SJCRH30 (cell line): Measurements from ENCODE around the gene ELOVL6. TPM values are rescaled to one million over a fixed set of nuclear protein-coding genes. Genes with fewer than 3 reads are reported as not detected.

Source experiments
- DNase-seq, 2 experiments: peaks; one replicate each; pipeline ENCODE4 v3.0.0-alpha.2; 2015 to 2020
- H3K27ac ChIP-seq: fragments of 250-450 bp; sonication (Bioruptor Pico); 2 replicates; pipeline ENCODE4 v1.5.1; 2020; ENCODE audit warnings: mild to moderate bottlenecking, moderate library complexity
- H3K27me3 ChIP-seq: fragments of 250-450 bp; sonication (Bioruptor Pico); 2 replicates; pipeline ENCODE4 v1.5.1; 2020; ENCODE audit warnings: mild to moderate bottlenecking, moderate library complexity
- H3K36me3 ChIP-seq: fragments of 250-450 bp; sonication (Bioruptor Pico); 2 replicates; pipeline ENCODE4 v1.5.1; 2020; ENCODE audit warnings: mild to moderate bottlenecking, moderate library complexity
- H3K4me1 ChIP-seq: fragments of 250-450 bp; sonication (Bioruptor Pico); 2 replicates; pipeline ENCODE4 v1.5.1; 2020; ENCODE audit warnings: mild to moderate bottlenecking, moderate library complexity
- H3K4me3 ChIP-seq: fragments of 250-450 bp; sonication (Bioruptor Pico); 2 replicates; pipeline ENCODE4 v1.5.1; 2020; ENCODE audit warnings: mild to moderate bottlenecking, moderate library complexity
- H3K9me3 ChIP-seq: fragments of 250-450 bp; sonication (Bioruptor Pico); replicated peaks from 2 replicates; pipeline ENCODE4 v1.5.1; 2020; ENCODE audit warnings: mild to moderate bottlenecking, moderate library complexity
- total RNA-seq: library from RNA; depleted of rRNA; stranded (reverse); fragments of >200 nt; shearing (Covaris generic); gene quantifications from 2 replicates; pipeline ENCODE4 v1.2.3, GENCODE V29; 2014

Gene ELOVL6
- total RNA-seq, 1 experiment from 2014 or later, result 30.3 TPM

- Histone ChIP-seq H3K27ac (no peak overlapping the region), H3K4me1 (no peaks in the 10 kb centered on the region), H3K27me3 (no peaks in the 10 kb centered on the region), H3K36me3 (peaks cover 7% of the 10 kb centered on the region; the same call in 1 of the 2 replicates), H3K9me3 (no peaks in the 10 kb centered on the region), H3K4me3 (no peak overlapping the region)
- DNase-seq, result no peak
Measured at GRCh38 chr4:110184791-110185155, 13.6 kb downstream of the ELOVL6 start.

GRCh38 chr4:110184140-110184790, 14.2 kb downstream of the ELOVL6 start:
- no peak overlapping the region for H3K27ac ChIP-seq
- no peak overlapping the region for H3K4me3 ChIP-seq
- H3K4me1 ChIP-seq, result no peaks in the 10 kb centered on the region
- H3K27me3 ChIP-seq, result no peaks in the 10 kb centered on the region
- H3K36me3 ChIP-seq, result peaks cover 7% of the 10 kb centered on the region; the same call in 1 of the 2 replicates
- no peaks in the 10 kb centered on the region for H3K9me3 ChIP-seq
- DNase-seq, result no peak

GRCh38 chr4:110183643-110184042, 14.8 kb downstream of the ELOVL6 start:
- Histone ChIP-seq H3K9me3 (no peaks in the 10 kb centered on the region), H3K4me3 (no peak overlapping the region), H3K36me3 (peaks cover 9% of the 10 kb centered on the region; the same call in 1 of the 2 replicates), H3K4me1 (no peaks in the 10 kb centered on the region), H3K27ac (no peak overlapping the region), H3K27me3 (no peaks in the 10 kb centered on the region)
- DNase-seq, result no peak

GRCh38 chr4:110183058-110183457, 15.4 kb downstream of the ELOVL6 start:
- Histone ChIP-seq H3K36me3 (peaks cover 10% of the 10 kb centered on the region; the same call in 1 of the 2 replicates), H3K27me3 (no peaks in the 10 kb centered on the region)
- DNase-seq, result no peak

GRCh38 chr4:110181890-110182289, 16.5 kb downstream of the ELOVL6 start:
- H3K27me3 ChIP-seq, result no peaks in the 10 kb centered on the region
- no peaks in the 10 kb centered on the region for H3K4me1 ChIP-seq
- H3K36me3 ChIP-seq, result peaks cover 21% of the 10 kb centered on the region
- H3K9me3 ChIP-seq, result no peaks in the 10 kb centered on the region
- DNase-seq, result no peak
- H3K27ac ChIP-seq, result no peak overlapping the region
- no peak overlapping the region for H3K4me3 ChIP-seq

More at GRCh38 chr4:110183058-110183457, 15.4 kb downstream of the ELOVL6 start:
- no peaks in the 10 kb centered on the region for H3K9me3 ChIP-seq
- no peak overlapping the region for H3K27ac ChIP-seq
- H3K4me3 ChIP-seq, result no peak overlapping the region
- no peaks in the 10 kb centered on the region for H3K4me1 ChIP-seq

GRCh38 chr4:110175634-110176033, 22.8 kb downstream of the ELOVL6 start:
- Histone ChIP-seq H3K27ac (no peak overlapping the region), H3K4me3 (no peak overlapping the region), H3K36me3 (peaks cover 22% of the 10 kb centered on the region), H3K9me3 (no peaks in the 10 kb centered on the region), H3K27me3 (no peaks in the 10 kb centered on the region), H3K4me1 (no peaks in the 10 kb centered on the region)
- DNase-seq, result no peak

GRCh38 chr4:110172972-110173371, 25.4 kb downstream of the ELOVL6 start:
- DNase-seq, result no peak
- Histone ChIP-seq H3K27me3 (no peaks in the 10 kb centered on the region), H3K9me3 (no peaks in the 10 kb centered on the region), H3K4me3 (no peak overlapping the region), H3K4me1 (no peaks in the 10 kb centered on the region), H3K36me3 (peaks cover 19% of the 10 kb centered on the region), H3K27ac (no peak overlapping the region)

GRCh38 chr4:110171971-110172370, 26.4 kb downstream of the ELOVL6 start:
- DNase-seq, result no peak
- no peaks in the 10 kb centered on the region for H3K9me3 ChIP-seq

GRCh38 chr4:110170861-110171260, 27.6 kb downstream of the ELOVL6 start:
- no peaks in the 10 kb centered on the region for H3K9me3 ChIP-seq
- H3K27me3 ChIP-seq, result no peaks in the 10 kb centered on the region
- no peak overlapping the region for H3K4me3 ChIP-seq
- no peak for DNase-seq
- no peak overlapping the region for H3K27ac ChIP-seq
- H3K36me3 ChIP-seq, result peaks cover 13% of the 10 kb centered on the region; the same call in 1 of the 2 replicates
- no peaks in the 10 kb centered on the region for H3K4me1 ChIP-seq

More at GRCh38 chr4:110171971-110172370, 26.4 kb downstream of the ELOVL6 start:
- Histone ChIP-seq H3K4me3 (no peak overlapping the region), H3K27ac (no peak overlapping the region), H3K27me3 (no peaks in the 10 kb centered on the region), H3K4me1 (no peaks in the 10 kb centered on the region), H3K36me3 (peaks cover 11% of the 10 kb centered on the region)

GRCh38 chr4:110165382-110166286, 32.8 kb downstream of the ELOVL6 start:
- no peaks in the 10 kb centered on the region for H3K27me3 ChIP-seq
- DNase-seq, result peak in 1 of 2 experiments; percentile 12
- peaks cover 5% of the 10 kb centered on the region; the same call in 1 of the 2 replicates for H3K4me1 ChIP-seq
- peaks cover 20% of the 10 kb centered on the region for H3K36me3 ChIP-seq
- H3K4me3 ChIP-seq, result no peak overlapping the region
- no peaks in the 10 kb centered on the region for H3K9me3 ChIP-seq
- no peak overlapping the region for H3K27ac ChIP-seq

GRCh38 chr4:110164856-110165255, 33.6 kb downstream of the ELOVL6 start:
- H3K36me3 ChIP-seq, result peaks cover 20% of the 10 kb centered on the region
- no peaks in the 10 kb centered on the region for H3K9me3 ChIP-seq
- H3K4me1 ChIP-seq, result peaks cover 5% of the 10 kb centered on the region; the same call in 1 of the 2 replicates
- no peak overlapping the region for H3K4me3 ChIP-seq
- DNase-seq, result no peak
- no peaks in the 10 kb centered on the region for H3K27me3 ChIP-seq
- H3K27ac ChIP-seq, result no peak overlapping the region

GRCh38 chr4:110164251-110164650, 34.2 kb downstream of the ELOVL6 start:
- DNase-seq, result no peak
- Histone ChIP-seq H3K4me3 (no peak overlapping the region), H3K4me1 (peaks cover 5% of the 10 kb centered on the region), H3K36me3 (peaks cover 20% of the 10 kb centered on the region), H3K27me3 (no peaks in the 10 kb centered on the region), H3K9me3 (no peaks in the 10 kb centered on the region), H3K27ac (no peak overlapping the region)

- H3K36me3 ChIP-seq, result peaks cover 20% of the 10 kb centered on the region
- peaks cover 11% of the 10 kb centered on the region for H3K4me1 ChIP-seq
- DNase-seq, result no peak
- no peaks in the 10 kb centered on the region for H3K9me3 ChIP-seq
- no peaks in the 10 kb centered on the region for H3K27me3 ChIP-seq
- no peak overlapping the region for H3K4me3 ChIP-seq
- H3K27ac ChIP-seq, result no peak overlapping the region
Measured at GRCh38 chr4:110163327-110164069, 34.9 kb downstream of the ELOVL6 start.

- H3K9me3 ChIP-seq, result no peaks in the 10 kb centered on the region
- peaks cover 22% of the 10 kb centered on the region for H3K4me1 ChIP-seq
- H3K27ac ChIP-seq, result no peak overlapping the region
- no peak for DNase-seq
- H3K36me3 ChIP-seq, result peaks cover 14% of the 10 kb centered on the region
- no peaks in the 10 kb centered on the region for H3K27me3 ChIP-seq
- H3K4me3 ChIP-seq, result no peak overlapping the region
Measured at GRCh38 chr4:110160618-110161017, 37.8 kb downstream of the ELOVL6 start.
